Inflammatory macrophage treated with lipopolysaccharide for 4 hours (primary cell): ENCODE data around the gene SEPTIN8.

Experiments
- DNase-seq: peaks from one replicate; pipeline ENCODE4 v3.0.0-alpha.2; 2020

SEPTIN8 gene, protein sequence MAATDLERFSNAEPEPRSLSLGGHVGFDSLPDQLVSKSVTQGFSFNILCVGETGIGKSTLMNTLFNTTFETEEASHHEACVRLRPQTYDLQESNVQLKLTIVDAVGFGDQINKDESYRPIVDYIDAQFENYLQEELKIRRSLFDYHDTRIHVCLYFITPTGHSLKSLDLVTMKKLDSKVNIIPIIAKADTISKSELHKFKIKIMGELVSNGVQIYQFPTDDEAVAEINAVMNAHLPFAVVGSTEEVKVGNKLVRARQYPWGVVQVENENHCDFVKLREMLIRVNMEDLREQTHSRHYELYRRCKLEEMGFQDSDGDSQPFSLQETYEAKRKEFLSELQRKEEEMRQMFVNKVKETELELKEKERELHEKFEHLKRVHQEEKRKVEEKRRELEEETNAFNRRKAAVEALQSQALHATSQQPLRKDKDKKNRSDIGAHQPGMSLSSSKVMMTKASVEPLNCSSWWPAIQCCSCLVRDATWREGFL

DNA sequence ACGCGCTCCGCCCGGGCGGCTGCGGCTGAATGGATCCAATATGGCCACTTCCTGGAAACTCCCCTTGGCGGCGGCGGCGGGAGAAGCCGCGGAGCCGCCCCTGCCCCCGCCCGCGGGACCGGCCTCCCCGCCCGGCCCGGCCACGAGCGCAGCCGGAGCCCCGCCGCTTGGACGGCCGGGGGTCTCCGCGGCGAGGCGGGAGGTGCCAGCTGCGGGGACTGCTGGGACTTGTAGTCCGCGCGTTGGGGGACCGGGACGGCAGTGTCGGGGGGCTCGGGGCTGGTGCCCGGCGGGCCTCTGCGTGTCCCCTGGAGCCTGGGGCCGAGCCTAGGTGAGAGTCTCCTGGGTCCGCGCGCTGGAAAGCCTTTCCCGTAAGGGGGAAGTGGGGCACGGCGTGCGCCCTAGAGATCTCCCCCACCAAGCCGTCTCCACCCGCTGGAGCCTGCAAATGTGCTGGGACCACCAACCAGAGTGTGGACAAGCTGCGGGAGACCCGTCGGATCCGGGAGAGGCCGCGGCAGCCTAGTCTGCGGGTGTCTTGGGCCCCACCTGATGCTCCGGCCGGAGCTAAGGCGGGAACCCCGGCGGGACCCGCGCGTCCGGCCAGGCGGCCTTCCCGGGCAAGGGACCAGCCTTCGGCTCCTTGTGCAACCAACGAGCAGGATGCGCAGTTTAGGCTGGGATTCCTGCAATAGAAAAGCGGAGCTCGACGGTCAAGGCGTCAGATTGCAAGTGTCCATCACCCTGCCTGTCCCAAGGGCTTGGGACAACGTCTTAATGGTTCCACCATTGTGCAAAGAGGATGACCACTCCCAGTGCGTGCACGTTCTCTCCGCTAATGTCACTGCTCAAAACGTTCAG, at the start of gene SEPTIN8:
Gene SEPTIN8 (minus strand): TSS at position 31 of the 861 bp plus-strand sequence. CDS start 102 bp downstream, outside the sequence.
- peak; percentile 44 for DNase-seq

DNA sequence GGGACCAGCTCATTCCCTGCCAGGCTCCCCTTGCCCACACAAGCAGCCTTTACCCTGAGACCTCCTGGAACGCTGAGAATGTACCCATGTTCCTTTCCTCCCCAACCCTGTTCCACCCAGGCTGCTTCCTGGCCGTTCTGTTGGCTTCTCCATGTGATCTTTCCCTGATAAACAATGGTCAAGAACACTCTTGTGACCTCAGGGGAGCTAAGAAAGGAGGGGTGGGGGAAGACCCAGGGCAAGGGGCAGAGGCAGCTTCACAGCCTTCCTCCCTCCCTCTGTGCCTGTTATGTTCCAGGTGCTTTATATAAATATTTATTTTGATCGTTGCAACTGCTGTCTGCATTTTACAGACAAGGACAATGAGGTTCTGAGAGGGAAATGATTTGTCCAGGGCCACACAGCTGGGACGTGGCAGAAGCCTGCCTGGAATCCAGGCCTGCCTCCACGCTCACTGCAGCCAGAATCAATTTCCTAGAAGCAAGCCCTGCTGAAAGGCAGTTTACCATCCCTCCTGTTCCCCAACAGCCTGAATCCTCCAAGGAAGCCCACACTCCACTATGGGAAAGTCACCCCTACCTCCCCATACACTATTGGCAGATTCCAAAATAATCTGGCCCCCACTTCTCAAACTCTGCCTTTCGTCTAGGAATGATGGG, 49.5 kb upstream of the SEPTIN8 start:
- no peak for DNase-seq

DNA sequence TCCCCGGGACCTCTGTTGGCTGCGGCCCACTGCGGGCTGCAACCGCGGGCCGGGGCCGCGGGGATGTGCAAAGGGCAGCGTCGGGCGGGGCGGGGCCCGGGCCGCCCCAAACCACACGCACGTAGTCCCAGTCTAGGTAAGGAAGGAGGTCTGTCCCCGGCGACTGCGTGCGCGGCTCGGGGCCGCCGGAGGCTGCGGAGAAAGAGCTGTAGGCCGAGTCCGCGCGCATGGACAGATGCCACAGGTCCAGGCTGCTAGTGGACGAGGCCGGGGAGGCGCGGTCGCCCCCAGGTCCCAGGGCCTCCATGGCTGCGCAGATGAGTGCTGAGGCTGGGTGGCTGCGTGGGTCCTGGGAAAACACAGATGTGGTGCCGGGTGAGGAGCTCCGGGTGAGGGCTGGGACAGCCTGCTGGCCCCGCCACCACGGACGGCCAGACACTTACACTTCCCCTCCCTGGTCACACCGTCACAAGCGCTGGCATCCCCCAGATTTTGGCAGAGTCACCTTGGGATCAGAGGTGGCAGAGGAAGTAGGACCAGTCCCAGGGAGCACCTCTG, 48.9 kb upstream of the SEPTIN8 start:
- no peak for DNase-seq

DNA sequence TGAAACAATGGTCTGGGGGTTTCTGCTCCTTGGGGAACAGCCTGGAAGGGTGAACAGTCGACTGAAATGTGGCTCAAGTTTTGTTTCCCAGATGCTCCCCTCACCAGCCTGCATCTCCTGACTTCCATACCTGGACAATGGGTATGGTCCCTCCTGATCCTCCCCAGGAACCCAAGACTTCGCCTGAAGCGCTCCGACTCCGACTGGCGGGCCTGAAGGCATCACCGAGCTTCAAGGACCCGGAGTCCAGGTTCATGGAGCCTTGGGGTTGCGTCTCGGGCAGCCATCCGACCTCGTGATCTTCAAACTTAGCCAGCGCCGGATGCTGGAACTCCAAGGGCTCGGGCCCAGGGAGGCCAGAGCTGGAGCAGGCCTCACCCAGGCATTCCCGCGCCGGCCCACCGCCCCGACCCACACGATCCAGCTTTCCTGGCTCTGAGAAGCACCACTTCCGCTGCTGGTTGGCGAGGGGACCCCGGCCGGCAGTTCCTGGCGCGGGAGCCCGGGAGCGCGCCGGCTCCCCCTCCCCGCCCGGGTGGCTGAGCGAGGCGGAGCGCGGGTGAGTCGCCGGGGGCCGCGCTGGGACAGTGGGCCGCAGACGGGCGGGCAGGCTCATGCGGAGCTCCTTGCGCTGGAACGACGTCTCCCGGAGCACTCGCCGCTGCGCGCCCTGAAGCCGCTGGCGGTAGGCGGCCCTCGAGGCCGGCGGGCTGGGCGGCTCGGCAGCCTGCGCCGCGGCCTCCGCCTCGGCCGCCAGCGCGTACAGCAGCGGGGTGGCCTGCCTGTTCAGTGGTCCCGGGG, 48.2 kb upstream of the SEPTIN8 start:
- no peak for DNase-seq

DNA sequence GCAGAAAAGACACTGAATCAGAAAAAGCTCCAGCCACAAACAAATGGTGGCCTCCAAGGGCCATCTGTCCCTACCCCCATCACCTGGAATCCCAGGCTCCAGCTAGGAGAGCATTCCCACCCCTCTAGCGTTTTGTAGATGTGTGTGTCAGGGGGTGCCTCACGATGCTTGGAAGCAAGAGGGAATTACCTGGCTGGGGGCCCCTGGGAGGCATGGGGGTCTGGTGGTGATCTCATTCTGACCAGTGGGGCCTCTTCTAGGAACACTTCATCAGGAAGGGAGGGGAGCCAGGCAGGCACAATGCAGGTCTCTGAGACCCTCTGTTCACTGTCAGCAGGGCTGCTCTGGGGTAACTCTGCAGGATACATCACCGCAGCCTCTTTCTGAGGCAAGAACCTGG, 47.4 kb upstream of the SEPTIN8 start:
- DNase-seq = no peak

DNA sequence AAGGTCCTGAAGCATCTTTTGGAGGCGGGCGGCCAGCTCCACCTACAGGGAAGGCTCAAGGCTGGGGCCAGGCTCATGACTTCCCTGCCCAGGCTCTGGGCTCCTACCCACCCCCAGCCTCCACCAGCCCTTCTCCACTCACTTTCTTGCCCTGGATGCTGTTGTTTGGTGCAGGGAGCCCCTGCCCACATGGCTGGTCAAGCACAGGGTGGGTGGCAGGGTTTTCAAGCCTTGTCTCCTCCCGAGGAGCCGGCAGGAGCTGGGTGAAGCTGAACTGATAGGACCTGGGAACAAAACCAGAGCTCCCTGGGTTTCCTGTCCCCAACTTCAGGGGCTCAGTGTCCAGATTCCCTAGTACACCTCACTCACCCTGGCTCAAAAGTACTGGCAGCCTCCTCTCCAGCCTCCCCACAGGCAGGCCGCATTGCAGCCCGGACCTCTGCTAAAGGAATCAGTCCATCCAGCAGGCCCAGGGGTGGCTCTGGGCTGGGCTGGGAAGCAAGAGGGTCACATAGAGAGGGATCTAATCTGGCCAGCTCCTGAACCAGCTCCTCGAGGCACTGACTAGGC, 46.5 kb upstream of the SEPTIN8 start:
- no peak for DNase-seq

DNA sequence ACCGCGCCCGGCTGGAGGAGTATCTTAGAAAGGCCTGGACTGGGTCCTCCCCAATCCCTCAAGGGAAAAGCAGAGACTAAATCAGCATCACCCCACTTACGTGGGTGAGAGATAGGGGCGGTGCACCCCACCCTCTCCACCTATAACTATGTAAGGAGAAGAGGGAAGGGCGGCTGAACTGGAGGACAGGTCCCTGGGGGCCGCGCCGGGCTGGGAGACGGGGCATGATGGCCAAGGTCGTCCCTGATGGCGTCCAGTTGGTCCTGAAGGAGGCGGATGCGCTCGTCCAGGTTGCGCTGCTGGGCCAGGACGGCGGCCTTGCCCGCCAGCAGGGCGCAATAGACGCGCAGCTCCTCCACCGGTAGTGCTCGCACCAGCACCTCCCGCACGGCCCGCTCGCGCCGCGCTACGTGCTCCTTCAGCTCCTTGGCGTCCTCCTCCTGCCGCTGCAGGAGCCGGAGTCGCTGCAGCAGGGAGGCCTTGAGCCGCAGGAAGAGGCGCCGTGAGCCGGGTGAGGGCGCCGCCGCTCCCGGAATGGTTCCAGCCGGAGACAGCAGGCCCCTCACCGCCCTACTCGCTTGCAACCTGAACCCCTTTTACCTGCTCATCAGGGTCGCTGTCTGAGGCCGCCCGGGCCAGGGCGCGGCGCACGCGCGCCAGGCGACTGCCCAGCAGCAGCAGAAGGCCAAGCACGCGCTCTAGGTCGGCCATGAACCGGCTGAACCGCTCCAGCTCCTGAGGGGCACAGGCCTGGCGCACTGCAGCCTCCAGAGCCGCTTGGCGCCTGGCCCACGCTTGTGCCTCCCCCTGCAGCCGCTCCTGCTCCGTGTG, 45.8 kb upstream of the SEPTIN8 start:
- no peak for DNase-seq

DNA sequence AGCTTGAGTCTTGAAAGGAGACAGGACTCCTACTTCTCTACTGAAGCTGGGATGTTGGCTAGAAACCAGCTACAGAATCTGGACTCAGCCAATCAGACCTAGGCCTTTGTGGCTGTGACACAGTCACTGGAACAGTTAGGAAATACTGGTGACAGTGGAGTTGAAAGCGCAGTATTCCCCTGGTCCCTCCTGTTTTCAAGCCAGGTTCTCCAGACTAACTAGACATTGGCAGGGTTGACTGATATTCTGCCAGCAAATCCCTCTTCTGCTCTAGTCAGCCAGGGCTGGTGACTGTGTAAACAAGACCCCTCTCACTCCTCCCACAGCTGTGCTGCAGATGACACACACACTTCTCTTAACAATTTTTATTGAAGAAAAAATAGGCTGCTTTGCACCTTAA, 44.8 kb upstream of the SEPTIN8 start:
- no peak for DNase-seq

DNA sequence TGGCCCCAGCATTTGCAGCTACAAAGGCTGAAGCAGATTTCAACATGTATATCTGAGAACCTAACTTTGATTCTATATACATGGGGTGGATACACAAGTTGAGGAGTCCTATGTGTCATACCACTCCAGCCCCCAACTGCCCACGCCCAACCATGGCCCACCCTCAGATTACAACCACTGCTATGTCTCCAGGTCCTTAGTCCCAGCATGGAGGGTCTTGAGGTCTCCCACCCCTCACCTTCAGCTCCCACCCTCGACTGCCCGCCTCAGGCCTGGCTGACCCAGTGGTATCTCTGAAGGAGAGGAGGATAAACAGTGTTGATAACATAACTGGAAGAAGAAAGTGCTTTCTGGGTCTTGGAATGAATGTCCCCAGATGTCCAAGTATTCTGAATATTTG, 44.3 kb upstream of the SEPTIN8 start:
- no peak for DNase-seq

DNA sequence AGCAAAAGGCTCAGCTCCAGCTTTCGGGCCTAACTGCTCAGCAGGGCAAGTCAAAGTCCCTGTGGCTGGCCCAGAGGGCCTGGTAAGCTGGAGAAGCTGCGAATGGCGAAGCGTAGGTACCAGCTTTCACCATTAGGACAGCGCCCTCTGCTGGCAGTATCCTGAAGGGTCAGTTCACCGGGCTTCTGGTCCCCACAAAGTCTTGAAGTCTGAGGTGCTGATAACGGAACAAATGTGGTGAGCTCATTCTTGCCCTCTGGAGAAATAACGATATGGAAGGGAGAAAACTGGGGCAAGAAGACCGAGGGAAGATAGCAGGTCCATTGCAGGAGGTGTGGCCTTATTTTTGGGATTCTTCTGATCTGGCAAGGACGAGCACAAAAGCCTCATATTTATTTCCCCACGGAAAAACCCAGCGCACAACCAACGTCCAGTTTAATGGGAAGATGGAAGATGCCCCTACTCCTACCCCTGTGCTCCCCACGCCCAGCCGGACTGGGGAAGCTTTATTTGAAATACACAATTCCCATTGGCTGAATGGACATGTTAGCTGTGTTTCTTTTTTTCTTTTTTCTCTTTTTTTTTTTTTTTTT, 43.2 kb upstream of the SEPTIN8 start:
- DNase-seq = peak; percentile 88

DNA sequence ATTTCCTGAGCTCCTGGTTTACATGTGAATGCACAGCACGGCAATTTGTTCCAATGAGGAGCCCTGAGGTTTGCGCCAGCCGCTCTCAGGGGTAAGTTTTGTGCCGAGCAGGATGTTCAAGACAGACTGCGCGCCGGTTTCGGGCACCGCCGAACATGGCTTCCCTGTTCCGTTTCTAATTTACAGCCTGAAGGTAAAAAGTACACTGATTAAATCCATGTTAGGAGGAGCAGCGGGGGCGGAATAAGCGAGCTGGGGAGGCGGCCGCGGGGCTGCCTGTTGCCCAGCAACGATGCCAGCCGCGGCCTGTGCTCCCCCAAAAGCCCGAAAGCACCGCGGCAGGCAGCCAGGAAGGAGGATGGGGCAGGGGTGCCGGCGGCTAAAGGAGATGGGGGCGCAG, 42.4 kb upstream of the SEPTIN8 start:
- DNase-seq = no peak

DNA sequence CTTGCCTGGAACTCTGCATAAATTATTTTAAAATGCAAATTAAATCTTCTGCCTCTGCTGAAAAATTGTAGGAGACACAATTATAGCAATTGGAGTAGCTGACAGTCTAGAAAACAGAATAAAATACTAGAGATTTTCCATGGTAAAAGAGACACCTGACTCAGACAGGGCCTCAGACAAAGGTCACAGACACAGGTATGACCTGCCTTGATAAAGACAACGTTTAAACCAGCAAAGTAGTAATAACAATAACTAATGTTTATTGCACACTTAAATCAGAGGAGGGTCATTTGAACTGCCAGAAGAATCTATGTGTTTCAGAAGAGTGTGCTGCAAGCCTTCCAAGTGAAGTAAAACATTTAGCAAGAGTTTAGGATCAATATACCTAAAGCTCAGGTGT, 40.0 kb upstream of the SEPTIN8 start:
- DNase-seq = no peak

DNA sequence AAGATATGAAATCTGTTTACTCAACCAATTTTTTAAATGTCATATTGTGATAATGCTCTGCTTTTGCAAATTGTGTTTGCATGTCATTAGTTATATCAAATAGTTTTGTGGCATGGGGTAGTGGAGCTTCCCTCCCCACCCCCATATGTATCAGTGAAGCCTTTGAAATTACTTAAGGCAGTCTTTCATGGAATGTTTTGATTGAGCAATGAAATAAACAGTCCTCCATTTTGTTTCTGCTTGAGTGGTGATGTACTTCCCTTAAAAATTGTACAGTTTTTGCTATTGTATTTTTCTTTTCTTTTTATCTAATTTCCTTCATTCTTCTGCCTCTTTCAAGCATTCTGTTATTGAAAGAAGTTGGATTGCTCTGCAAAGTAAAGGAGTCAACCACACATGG, 39.5 kb upstream of the SEPTIN8 start:
- DNase-seq = no peak

DNA sequence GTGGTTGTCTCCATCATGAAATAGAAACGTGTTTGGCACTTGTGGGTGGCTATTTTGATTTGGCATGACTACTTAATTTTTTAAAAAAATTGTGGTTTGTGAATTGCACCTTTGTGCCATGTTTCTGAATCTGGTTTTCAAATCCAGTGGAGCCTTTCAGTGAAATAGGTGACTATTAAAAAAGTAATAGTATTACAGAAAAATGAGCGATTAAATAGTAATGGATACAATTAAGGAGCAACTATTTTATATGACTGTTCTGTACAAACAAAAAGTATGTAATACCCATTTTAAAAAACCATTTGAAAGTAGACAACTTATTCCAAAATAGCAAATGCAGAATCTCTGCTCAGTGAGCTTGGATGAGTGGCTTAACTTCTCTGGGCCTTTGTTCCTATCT, 39.0 kb upstream of the SEPTIN8 start:
- no peak for DNase-seq

DNA sequence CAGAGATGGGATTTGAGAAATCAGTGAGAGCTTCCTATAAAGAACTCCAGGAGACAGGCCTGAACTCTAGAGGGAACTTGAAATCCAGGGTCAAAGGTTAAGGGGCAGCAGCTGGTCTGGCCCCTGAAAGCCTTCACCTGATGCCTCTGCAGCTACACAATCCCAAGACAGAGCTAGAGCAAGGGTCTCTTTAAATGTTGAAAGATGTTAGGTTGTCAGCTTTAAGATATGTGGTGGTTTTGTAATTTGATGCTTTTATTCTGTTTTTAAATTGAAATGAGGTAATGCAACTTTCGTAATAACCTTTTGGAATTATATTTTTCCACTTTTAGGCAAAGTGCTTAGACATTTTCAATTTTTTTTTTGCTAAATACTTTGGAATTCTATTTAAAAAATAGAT, 38.4 kb upstream of the SEPTIN8 start:
- DNase-seq = no peak

DNA sequence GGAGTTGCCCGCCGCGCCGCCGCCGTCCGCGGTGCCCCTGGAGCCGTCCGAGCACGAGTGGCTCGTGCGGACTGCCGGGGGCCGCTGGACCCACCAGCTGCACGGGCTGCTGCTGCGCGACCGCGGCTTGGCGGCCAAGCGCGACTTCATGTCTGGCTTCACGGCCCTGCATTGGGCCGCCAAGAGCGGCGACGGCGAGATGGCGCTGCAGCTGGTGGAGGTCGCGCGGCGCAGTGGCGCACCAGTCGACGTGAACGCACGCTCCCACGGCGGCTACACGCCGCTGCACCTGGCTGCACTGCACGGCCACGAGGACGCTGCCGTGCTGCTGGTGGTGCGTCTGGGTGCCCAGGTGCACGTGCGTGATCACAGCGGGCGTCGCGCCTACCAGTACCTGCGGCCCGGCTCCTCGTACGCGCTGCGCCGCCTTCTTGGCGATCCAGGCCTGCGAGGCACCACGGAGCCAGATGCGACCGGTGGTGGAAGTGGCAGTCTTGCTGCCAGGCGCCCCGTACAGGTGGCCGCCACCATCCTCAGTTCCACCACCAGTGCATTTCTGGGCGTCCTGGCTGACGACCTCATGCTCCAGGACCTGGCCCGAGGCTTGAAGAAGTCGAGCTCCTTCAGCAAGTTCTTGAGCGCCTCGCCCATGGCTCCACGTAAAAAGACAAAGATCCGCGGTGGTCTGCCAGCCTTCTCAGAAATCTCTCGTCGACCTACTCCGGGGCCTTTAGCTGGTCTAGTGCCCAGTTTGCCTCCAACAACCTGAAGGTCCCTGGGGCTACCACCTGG, 37.7 kb upstream of the SEPTIN8 start:
- DNase-seq = no peak

DNA sequence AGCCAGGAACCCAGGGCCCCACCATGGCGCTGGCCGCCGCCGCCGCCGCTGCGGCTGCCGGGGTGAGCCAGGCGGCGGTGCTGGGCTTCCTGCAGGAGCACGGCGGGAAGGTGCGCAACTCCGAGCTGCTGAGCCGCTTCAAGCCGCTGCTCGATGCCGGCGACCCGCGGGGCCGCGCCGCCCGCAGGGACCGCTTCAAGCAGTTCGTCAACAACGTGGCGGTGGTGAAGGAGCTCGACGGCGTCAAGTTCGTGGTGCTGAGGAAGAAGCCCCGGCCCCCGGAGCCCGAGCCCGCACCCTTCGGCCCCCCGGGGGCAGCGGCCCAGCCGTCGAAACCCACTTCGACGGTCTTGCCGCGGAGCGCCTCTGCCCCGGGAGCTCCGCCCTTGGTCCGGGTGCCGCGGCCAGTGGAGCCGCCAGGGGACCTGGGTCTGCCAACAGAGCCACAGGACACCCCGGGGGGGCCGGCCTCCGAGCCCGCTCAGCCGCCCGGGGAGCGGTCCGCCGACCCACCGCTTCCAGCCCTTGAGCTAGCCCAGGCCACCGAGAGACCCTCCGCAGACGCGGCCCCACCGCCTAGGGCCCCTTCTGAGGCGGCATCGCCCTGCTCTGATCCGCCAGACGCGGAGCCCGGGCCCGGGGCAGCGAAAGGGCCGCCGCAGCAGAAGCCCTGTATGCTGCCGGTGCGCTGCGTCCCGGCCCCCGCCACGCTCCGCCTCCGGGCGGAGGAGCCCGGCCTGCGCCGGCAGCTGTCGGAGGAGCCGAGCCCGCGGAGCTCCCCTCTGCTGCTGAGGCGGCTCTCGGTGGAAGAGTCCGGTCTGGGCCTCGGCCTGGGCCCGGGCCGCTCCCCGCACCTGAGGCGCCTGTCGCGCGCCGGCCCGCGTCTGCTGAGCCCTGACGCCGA, 36.8 kb upstream of the SEPTIN8 start:
- no peak for DNase-seq

DNA sequence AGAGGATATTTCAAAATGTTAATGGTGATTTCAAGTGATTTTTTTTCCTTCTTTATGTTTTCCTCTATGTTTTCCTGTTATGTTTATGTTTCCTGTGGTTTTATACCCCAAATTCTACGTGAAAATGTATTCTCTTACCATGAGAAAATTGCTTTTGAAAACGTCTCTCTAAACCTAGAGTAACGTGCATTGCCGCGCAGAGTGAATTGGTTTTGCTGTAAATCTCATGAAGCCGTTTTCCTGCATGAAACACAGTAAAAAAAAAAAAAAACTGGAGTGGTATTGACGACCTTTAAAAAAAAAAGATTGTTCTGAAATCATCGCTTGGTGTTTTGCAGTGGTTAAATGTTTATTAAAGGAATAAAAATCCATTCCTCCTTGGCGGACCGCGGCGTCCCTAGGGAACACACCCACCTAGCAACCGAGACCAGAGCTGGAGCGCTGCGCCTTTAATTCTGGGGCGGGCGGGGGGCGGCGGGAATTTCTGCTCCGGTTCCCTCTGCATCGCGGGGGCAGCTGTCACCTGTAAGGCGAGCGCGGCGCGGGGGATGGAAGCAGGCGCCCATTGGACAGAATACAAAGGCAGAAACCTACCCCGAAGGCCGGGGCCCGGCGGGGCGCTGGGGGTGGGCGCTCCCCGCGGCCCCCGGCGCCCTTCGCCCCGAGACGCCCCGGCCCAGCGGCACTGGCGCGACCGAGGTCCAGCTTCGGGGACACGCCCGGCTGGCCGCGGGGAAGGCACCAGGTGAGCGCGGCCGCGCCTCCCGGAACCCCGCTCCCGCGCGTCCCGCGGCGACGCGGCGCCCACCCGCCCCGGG, 36.0 kb upstream of the SEPTIN8 start, which contains the start of gene SOWAHA:
Gene SOWAHA (plus strand): TSS at position 522 of the 818 bp plus-strand sequence. CDS start 320 bp downstream, outside the sequence.
- DNase-seq = no peak
